Vagina (tissue), 2 donors: ENCODE measurements around the gene LRRN2. TPM values are rescaled to one million over a fixed set of nuclear protein-coding genes. Genes with fewer than 3 reads are reported as not detected.

Source experiments
- DNase-seq, 2 donors: peaks; one replicate each; pipeline ENCODE4 v3.0.0-alpha.2; 2017; ENCODE audit errors: extremely low spot score in 2 of 2
- H3K27ac ChIP-seq: fragments of 200-600 bp; sonication (generic); one replicate; pipeline ENCODE4 v1.5.1; 2019
- H3K27me3 ChIP-seq: fragments of 200-600 bp; sonication (generic); one replicate; pipeline ENCODE4 v1.5.1; 2019
- H3K36me3 ChIP-seq, 2 donors: fragments of 200-600 bp; sonication (generic); one replicate each; pipeline ENCODE4 v1.5.1; 2017 to 2019
- H3K4me1 ChIP-seq: fragments of 200-600 bp; sonication (generic); one replicate; pipeline ENCODE4 v1.5.1; 2019
- H3K4me3 ChIP-seq, 2 donors: fragments of 200-600 bp; sonication (generic); 1 replicate in 1 of 2; 2 replicates in 1 of 2; pipeline ENCODE4 v1.5.1; 2016 to 2019
- H3K9me3 ChIP-seq: fragments of 200-600 bp; sonication (generic); one replicate; pipeline ENCODE4 v1.5.1; 2019
- CTCF ChIP-seq, 3 experiments: fragments of 450-650 bp in 2 of 3; fragments of 200-600 bp in 1 of 3; sonication (generic) in 1 of 3; IDR thresholded peaks; one replicate each; pipeline ENCODE4 v1.5.1; 2017 to 2019; ENCODE audit warnings: antibody characterized with exemption in 3 of 3, mild to moderate bottlenecking in 2 of 3, moderate library complexity in 2 of 3
- POLR2A ChIP-seq, 2 donors: fragments of 450-650 bp; IDR thresholded peaks; one replicate each; pipeline ENCODE4 v1.6.1; 2017; ENCODE audit warnings: antibody characterized with exemption in 2 of 2, mild to moderate bottlenecking in 2 of 2, moderate library complexity in 2 of 2
- POLR2AphosphoS5 ChIP-seq, 2 donors: sonication (generic); formaldehyde crosslinking; IDR thresholded peaks; one replicate each; pipeline ENCODE4 v1.9.0; 2017; ENCODE audit warnings: antibody characterized with exemption in 2 of 2, mild to moderate bottlenecking in 2 of 2, low read depth in 1 of 2; ENCODE audit not compliant: insufficient read depth in 1 of 2
- intact Hi-C: fragments of 100-400 bp; cut with DNase I; formaldehyde crosslinking; loops from one replicate; pipeline ENCODE4 v1.15.1; 2023
- total RNA-seq: library from RNA; depleted of rRNA; stranded (reverse); fragments of >200 nt; gene quantifications from one replicate; pipeline ENCODE4 v1.2.3, GENCODE V29; 2016

The LRRN2 gene
- total RNA-seq, 1 donor from 2014 or later = 3.4 TPM

- Histone ChIP-seq H3K27me3 (no peaks in the 10 kb centered on the region), H3K9me3 (no peaks in the 10 kb centered on the region), H3K36me3 (no peaks in the 10 kb centered on the region), H3K27ac (no peak overlapping the region), H3K4me3 (no peak overlapping the region), H3K4me1 (no peaks in the 10 kb centered on the region)
- no peak for DNase-seq
- intact Hi-C loops = no loop called here
- no peak for TF ChIP-seq CTCF (IDR thresholded peaks at IDR 0.05)
- no peak for TF ChIP-seq POLR2A (IDR thresholded peaks at IDR 0.05)
- no peak for TF ChIP-seq POLR2AphosphoS5 (IDR thresholded peaks at IDR 0.05; ENCODE audit: insufficient read depth in 1 of 2, low read depth in 1 of 2)
Observed at GRCh38 chr1:204591473-204592090, 94.0 kb downstream of the LRRN2 start.

DNA sequence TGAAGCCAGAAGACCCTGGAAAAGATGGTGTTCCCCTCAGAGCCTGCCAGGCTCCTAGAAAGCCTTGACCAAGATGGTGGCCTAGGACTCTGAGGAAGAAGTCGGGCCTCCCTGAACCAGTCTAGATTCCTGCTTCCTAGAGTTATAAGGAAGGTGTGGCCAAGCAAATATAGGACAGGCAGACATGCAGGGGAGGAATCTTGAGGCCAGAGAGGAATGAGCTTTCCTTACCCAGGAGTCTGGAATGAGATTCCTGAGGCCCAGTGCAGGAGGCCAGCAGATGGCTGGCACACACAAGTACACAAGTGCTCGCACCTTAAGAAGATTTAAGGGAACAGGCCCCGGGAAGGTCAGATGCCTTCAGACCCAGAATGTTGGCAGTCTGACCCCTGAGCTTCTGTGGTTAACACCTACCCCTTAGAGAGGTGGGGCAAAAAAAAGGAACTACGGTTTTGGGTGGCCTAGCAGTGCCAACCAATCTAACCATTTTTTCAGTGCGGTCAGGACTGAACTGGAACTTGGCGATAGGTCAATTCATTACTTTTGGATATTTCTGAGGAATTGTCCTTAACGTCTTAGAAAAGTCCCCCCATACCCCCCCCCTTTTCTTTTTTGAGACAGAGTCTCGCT, 96.0 kb downstream of the LRRN2 start:
- no peak for DNase-seq
- no peak for TF ChIP-seq CTCF (IDR thresholded peaks at IDR 0.05)
- TF ChIP-seq POLR2A (IDR thresholded peaks at IDR 0.05) = no peak
- TF ChIP-seq POLR2AphosphoS5 (IDR thresholded peaks at IDR 0.05; ENCODE audit: insufficient read depth in 1 of 2, low read depth in 1 of 2) = no peak
- H3K9me3 ChIP-seq = no peaks in the 10 kb centered on the region
- no peaks in the 10 kb centered on the region for H3K27me3 ChIP-seq
- H3K36me3 ChIP-seq = no peaks in the 10 kb centered on the region
- no peak overlapping the region for H3K27ac ChIP-seq
- intact Hi-C loops = no loop called here
- H3K4me3 ChIP-seq = no peak overlapping the region
- H3K4me1 ChIP-seq = no peaks in the 10 kb centered on the region

- H3K9me3 ChIP-seq = no peaks in the 10 kb centered on the region
- H3K4me3 ChIP-seq = no peak overlapping the region
- no peaks in the 10 kb centered on the region for H3K36me3 ChIP-seq
- DNase-seq = no peak
- intact Hi-C loops = no loop called here
- no peak for TF ChIP-seq POLR2AphosphoS5 (IDR thresholded peaks at IDR 0.05; ENCODE audit: insufficient read depth in 1 of 2, low read depth in 1 of 2)
- no peak for TF ChIP-seq POLR2A (IDR thresholded peaks at IDR 0.05)
- no peak for TF ChIP-seq CTCF (IDR thresholded peaks at IDR 0.05)
- H3K27ac ChIP-seq = no peak overlapping the region
- no peaks in the 10 kb centered on the region for H3K4me1 ChIP-seq
- no peaks in the 10 kb centered on the region for H3K27me3 ChIP-seq
Observed at GRCh38 chr1:204588826-204589225, 96.7 kb downstream of the LRRN2 start.

GRCh38 chr1:204587621-204588020, 97.9 kb downstream of the LRRN2 start:
- no peak for DNase-seq
- Histone ChIP-seq H3K9me3 (no peaks in the 10 kb centered on the region), H3K27me3 (no peaks in the 10 kb centered on the region), H3K4me3 (no peak overlapping the region), H3K27ac (no peak overlapping the region), H3K4me1 (no peaks in the 10 kb centered on the region), H3K36me3 (no peaks in the 10 kb centered on the region)
- no peak for TF ChIP-seq CTCF (IDR thresholded peaks at IDR 0.05)
- no peak for TF ChIP-seq POLR2A (IDR thresholded peaks at IDR 0.05)
- TF ChIP-seq POLR2AphosphoS5 (IDR thresholded peaks at IDR 0.05; ENCODE audit: insufficient read depth in 1 of 2, low read depth in 1 of 2) = no peak
- intact Hi-C loops = no loop called here

DNA sequence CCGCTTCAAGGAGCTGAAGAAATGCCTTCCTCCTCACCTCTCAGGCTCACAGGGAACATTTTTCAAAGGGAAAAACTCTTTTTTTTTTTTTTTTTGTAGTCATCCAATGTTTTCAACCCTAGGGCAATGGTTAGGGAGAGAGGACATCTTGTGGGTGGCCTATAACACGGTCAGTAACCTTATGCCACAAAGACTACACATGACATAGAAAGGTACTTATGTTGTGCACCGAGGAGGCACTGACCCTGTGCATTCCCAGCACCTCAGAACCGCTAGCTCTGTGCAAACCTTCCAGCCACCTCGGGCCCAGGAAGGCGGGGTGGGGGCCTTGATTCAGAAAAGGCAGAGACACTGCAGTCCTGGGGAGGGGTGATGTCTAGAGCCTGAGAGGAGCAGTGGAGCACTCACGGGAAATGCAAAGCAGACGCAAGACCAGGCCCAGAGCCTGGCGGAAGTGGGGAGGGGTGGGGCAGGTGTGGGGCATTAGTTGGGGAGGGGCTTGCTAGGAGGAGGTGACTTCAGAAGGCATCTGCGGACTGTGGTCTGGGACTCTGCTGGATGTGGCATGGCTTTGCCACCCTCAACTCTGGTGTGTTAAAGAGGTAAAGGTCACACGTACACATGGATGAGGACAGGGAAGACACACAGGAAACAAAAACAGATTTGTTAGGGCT, 100.7 kb downstream of the LRRN2 start:
- Histone ChIP-seq H3K36me3 (no peaks in the 10 kb centered on the region), H3K4me3 (no peak overlapping the region), H3K27ac (no peak overlapping the region), H3K4me1 (no peaks in the 10 kb centered on the region), H3K9me3 (no peaks in the 10 kb centered on the region), H3K27me3 (no peaks in the 10 kb centered on the region)
- DNase-seq = no peak
- TF ChIP-seq CTCF (IDR thresholded peaks at IDR 0.05) (no peak), POLR2A (IDR thresholded peaks at IDR 0.05) (no peak), POLR2AphosphoS5 (IDR thresholded peaks at IDR 0.05; ENCODE audit: insufficient read depth in 1 of 2, low read depth in 1 of 2) (no peak)
- intact Hi-C loops = no loop called here
